Kidney epithelial cell (primary cell): Measurements from ENCODE around the gene SAMD4A. TPM values are rescaled to one million over a fixed set of nuclear protein-coding genes. Genes with fewer than 3 reads are reported as not detected.

Source experiments
- DNase-seq: peaks from one replicate; pipeline ENCODE4 v3.0.0-alpha.2; 2010; ENCODE audit warnings: low read depth
- H3K27me3 ChIP-seq: 2 replicates; pipeline ENCODE4 v1.6.0; 2011; ENCODE audit warnings: low read length; ENCODE audit not compliant: control insufficient read depth, insufficient read depth
- H3K36me3 ChIP-seq: 2 replicates; pipeline ENCODE4 v1.5.1; 2011; ENCODE audit warnings: low read length; ENCODE audit not compliant: control insufficient read depth, insufficient read depth
- H3K4me3 ChIP-seq: 2 replicates; pipeline ENCODE4 v1.5.1; 2011; ENCODE audit warnings: low read depth, mild to moderate bottlenecking, control low read depth, low read length
- total RNA-seq: library from RNA; depleted of rRNA; stranded (reverse); fragments of >200 nt; gene quantifications from 2 replicates; pipeline ENCODE4 v1.2.3, GENCODE V29; 2015
- TF ChIP-seq, protein P1 (sequence below): IDR thresholded peaks from 2 replicates; pipeline ENCODE4 v1.5.1; 2011; ENCODE audit warnings: mild to moderate bottlenecking, moderate library complexity, low read length, control low read depth, inconsistent platforms; ENCODE audit not compliant: insufficient read depth, poor library complexity, severe bottlenecking

SAMD4A gene
- total RNA-seq, 1 donor from 2014 or later = 14.5 TPM

DNA sequence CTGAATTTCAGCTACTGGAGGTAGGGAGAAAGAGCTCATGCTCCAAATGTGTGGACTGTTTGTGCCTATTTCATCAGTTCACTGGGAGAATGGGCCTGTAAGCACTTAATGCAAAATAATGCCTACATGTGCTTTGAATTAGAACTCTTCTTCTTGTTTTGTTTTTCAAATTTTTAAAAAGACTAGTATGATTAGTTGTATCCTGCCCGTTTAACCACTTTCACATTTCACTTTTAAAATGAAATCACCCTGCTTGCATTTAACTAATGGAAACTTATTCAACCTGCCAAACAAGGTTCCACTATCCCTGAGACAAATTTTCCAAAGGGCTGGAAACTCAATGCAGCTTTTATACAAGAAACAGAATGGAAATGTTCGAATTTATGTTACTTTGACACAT, 79.7 kb downstream of the SAMD4A start:
- Histone ChIP-seq H3K36me3 (no peaks in the 10 kb centered on the region), H3K4me3 (no peak overlapping the region), H3K27me3 (no peaks in the 10 kb centered on the region)
- TF ChIP-seq, protein P1, sequence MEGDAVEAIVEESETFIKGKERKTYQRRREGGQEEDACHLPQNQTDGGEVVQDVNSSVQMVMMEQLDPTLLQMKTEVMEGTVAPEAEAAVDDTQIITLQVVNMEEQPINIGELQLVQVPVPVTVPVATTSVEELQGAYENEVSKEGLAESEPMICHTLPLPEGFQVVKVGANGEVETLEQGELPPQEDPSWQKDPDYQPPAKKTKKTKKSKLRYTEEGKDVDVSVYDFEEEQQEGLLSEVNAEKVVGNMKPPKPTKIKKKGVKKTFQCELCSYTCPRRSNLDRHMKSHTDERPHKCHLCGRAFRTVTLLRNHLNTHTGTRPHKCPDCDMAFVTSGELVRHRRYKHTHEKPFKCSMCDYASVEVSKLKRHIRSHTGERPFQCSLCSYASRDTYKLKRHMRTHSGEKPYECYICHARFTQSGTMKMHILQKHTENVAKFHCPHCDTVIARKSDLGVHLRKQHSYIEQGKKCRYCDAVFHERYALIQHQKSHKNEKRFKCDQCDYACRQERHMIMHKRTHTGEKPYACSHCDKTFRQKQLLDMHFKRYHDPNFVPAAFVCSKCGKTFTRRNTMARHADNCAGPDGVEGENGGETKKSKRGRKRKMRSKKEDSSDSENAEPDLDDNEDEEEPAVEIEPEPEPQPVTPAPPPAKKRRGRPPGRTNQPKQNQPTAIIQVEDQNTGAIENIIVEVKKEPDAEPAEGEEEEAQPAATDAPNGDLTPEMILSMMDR = no peak
- no peak for DNase-seq

DNA sequence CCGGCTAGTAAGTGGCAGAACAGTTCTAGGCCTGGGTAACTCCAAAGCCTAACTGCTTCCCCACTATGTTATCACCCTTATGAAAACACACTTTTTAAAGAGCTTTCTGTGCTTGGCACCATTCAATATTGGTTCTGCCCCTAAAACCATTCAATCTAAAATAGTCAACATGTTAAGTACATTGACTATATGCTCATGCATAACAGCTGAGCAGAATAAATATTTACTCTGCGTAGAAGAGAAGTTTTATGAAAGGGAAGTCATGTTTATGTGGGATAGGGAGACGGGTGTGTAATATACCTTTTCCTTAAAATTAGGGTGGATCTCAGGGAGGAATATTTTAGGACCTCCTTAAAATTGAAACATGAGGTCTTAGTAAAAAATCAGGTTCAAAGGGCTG, 80.5 kb downstream of the SAMD4A start:
- H3K4me3 ChIP-seq = no peak overlapping the region
- H3K36me3 ChIP-seq = no peaks in the 10 kb centered on the region
- no peaks in the 10 kb centered on the region for H3K27me3 ChIP-seq
- DNase-seq = no peak
- TF ChIP-seq, protein P1 = no peak

DNA sequence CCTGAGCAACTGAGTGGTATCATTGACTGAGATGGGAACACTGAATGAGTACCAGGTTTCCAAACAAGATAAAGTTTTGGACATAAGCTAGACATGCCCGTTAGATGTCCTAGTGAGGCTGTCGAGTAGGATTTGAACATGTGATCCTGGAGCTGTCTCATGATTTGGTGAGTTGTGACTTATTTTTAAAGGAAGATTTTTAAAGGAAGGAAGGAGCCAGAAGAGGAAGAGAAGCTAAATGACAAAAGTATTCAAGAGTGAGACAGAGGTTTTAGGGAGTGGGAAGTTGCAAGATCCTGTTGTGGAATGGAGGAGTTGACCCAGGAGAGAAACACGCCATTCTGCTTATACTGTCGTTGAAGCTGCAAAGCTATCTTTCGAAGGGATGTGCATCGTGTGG, 82.1 kb downstream of the SAMD4A start:
- Histone ChIP-seq H3K36me3 (no peaks in the 10 kb centered on the region), H3K27me3 (no peaks in the 10 kb centered on the region), H3K4me3 (no peak overlapping the region)
- TF ChIP-seq, protein P1 = no peak
- DNase-seq = no peak

DNA sequence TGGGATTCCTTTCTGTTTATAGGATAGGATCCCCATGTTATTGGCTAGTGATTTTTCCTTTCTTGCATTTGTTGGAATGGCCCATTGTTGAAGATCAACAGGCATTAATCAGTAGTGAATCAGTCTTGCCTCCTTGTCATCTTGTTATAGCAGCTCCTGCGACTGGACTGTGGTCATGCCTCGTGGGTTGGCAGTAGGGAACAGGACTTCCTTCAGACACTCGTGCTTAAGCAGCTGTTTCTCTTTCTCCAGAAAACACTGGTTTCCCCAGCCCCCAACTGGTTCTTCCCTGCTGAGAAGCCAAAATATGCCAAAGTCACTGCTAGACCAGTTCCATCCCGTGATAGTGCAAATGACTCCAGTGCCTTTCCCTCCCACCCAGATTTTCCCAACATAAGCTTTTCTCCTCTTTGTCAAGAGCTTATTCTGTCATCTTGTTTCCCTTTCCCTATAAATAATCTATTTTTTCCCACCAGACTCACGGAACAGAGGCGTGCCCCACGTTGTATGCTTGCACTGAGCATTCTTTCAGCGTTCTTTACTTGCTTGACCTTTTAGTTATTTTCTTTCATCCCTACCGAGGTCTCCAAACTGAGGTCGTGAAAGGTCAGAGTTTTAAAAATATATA, 83.5 kb downstream of the SAMD4A start:
- Histone ChIP-seq H3K36me3 (no peaks in the 10 kb centered on the region), H3K27me3 (no peaks in the 10 kb centered on the region), H3K4me3 (no peak overlapping the region)
- TF ChIP-seq, protein P1 = no peak
- DNase-seq = peak; percentile 90

DNA sequence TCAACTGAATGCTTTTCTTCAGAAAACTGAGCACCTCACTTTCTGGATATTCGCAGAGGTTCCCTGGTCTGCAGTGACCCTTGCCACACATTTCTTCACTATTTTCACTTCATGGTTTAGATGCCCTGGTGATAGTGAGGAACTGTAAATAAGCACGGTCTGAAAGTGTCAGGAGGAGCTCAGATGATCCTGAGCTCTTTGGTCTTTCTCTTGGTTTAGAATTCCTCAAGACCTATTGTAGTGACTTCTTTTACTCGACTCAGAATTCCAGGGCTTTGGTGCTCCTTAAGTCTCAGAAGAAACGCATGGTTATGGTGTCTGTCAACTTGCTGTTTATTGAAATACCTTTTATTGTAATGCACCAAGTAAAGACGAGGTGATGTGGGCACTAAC, 84.0 kb downstream of the SAMD4A start:
- no peak overlapping the region for H3K4me3 ChIP-seq
- H3K27me3 ChIP-seq = no peaks in the 10 kb centered on the region
- TF ChIP-seq, protein P1 = no peak
- DNase-seq = no peak
- H3K36me3 ChIP-seq = no peaks in the 10 kb centered on the region

DNA sequence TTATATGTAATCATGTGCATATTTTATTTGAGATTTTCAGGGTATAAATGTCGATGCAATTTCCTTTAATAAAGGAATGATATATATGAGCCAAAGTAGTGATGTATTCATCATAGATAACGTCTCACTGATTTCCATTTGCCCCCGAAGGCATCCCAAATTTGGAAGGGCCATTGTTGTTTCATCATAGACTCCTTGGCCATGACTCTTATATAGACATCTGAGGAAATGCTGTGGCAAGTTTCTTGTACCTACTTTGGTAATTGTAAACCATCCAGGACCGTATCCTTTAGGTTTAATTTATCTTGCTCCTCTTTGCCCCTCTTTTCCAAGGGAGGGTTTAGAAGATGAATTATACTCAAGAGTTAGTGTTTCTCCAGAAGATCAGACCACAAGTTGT, 84.7 kb downstream of the SAMD4A start:
- Histone ChIP-seq H3K36me3 (no peaks in the 10 kb centered on the region), H3K27me3 (no peaks in the 10 kb centered on the region), H3K4me3 (no peak overlapping the region)
- DNase-seq = no peak
- TF ChIP-seq, protein P1 = no peak
